Ammon's horn (tissue), 1 donor: ENCODE data around the gene VEZF1.

Experiments used
- DNase-seq: peaks from one replicate; pipeline ENCODE4 v3.0.0-alpha.2; 2016; ENCODE audit warnings: low spot score

The VEZF1 gene

GRCh38 chr17:57949649-57950048 lies 38.4 kb downstream of the VEZF1 start:
- no peak for DNase-seq

GRCh38 chr17:57948555-57949420 lies 39.3 kb downstream of the VEZF1 start:
- DNase-seq: peak; percentile 60

- no peak for DNase-seq
Measured at GRCh38 chr17:57948169-57948554, 39.9 kb downstream of the VEZF1 start.

GRCh38 chr17:57947369-57947768 lies 40.7 kb downstream of the VEZF1 start:
- DNase-seq: no peak

GRCh38 chr17:57946798-57947358 lies 41.2 kb downstream of the VEZF1 start:
- DNase-seq: peak; percentile 67

- no peak for DNase-seq
Measured at GRCh38 chr17:57945996-57946797, 41.9 kb downstream of the VEZF1 start.

GRCh38 chr17:57944908-57945307 lies 43.1 kb downstream of the VEZF1 start:
- no peak for DNase-seq

- no peak for DNase-seq
Measured at GRCh38 chr17:57943645-57944044, 44.4 kb downstream of the VEZF1 start.

GRCh38 chr17:57943140-57943539 lies 44.9 kb downstream of the VEZF1 start:
- DNase-seq: no peak

GRCh38 chr17:57941384-57942370 lies 46.4 kb downstream of the VEZF1 start:
- DNase-seq: no peak

GRCh38 chr17:57940653-57941329 lies 47.3 kb downstream of the VEZF1 start:
- DNase-seq: no peak

- no peak for DNase-seq
Measured at GRCh38 chr17:57940231-57940630, 47.8 kb downstream of the VEZF1 start.

- DNase-seq: no peak
Measured at GRCh38 chr17:57939797-57940196, 48.3 kb downstream of the VEZF1 start.

- DNase-seq: no peak
Measured at GRCh38 chr17:57938061-57938502, 50.0 kb downstream of the VEZF1 start.

- no peak for DNase-seq
Measured at GRCh38 chr17:57937492-57937891, 50.6 kb downstream of the VEZF1 start.

- DNase-seq: peak; percentile 78
Measured at GRCh38 chr17:57935833-57936807, 51.9 kb downstream of the VEZF1 start.

- no peak for DNase-seq
Measured at GRCh38 chr17:57931488-57932137, 56.4 kb downstream of the VEZF1 start.

- no peak for DNase-seq
Measured at GRCh38 chr17:57930239-57930638, 57.8 kb downstream of the VEZF1 start.

- no peak for DNase-seq
Measured at GRCh38 chr17:57929386-57929785, 58.7 kb downstream of the VEZF1 start.
